HG02763 (cell line): ENCODE results near the gene RFXAP.
"Not testable (repeated sequence)": the region's sequence is repeated elsewhere in the genome, so short reads cannot be mapped to it uniquely, and the experiment has no call there.

ENCODE experiments used
- ATAC-seq: cut with Tn5 transposase; IDR thresholded peaks from one replicate; pipeline ENCODE4 v1.9.1; 2021; ENCODE audit warnings: mild to moderate bottlenecking, moderate library complexity; ENCODE audit not compliant: unreplicated experiment

RFXAP gene

GRCh38 chr13:36818804-36819738 lies at the start of gene RFXAP:
RFXAP (plus strand) TSS chr13:36819222; CDS start chr13:36819358, 136 bp downstream.
- ATAC-seq: peak; percentile 91

GRCh38 chr13:36769545-36769944 lies 49.5 kb upstream of the RFXAP start:
- no peak for ATAC-seq

GRCh38 chr13:36770741-36771140 lies 48.3 kb upstream of the RFXAP start:
- no peak for ATAC-seq

GRCh38 chr13:36772853-36773252 lies 46.2 kb upstream of the RFXAP start:
- no peak for ATAC-seq

- no peak for ATAC-seq
Observed at GRCh38 chr13:36774931-36775330, 44.1 kb upstream of the RFXAP start.

- ATAC-seq: no peak
Observed at GRCh38 chr13:36776175-36776574, 42.8 kb upstream of the RFXAP start.

GRCh38 chr13:36778083-36778671 lies 40.8 kb upstream of the RFXAP start:
- no peak for ATAC-seq

GRCh38 chr13:36783890-36784289 lies 35.1 kb upstream of the RFXAP start:
- ATAC-seq: no peak

GRCh38 chr13:36786175-36786574 lies 32.8 kb upstream of the RFXAP start:
- not testable (repeated sequence) for ATAC-seq

- no peak for ATAC-seq
Observed at GRCh38 chr13:36787181-36787580, 31.8 kb upstream of the RFXAP start.

GRCh38 chr13:36788276-36788675 lies 30.7 kb upstream of the RFXAP start:
- no peak for ATAC-seq

GRCh38 chr13:36789061-36789460 lies 30.0 kb upstream of the RFXAP start:
- no peak for ATAC-seq

GRCh38 chr13:36789730-36790129 lies 29.3 kb upstream of the RFXAP start:
- ATAC-seq: no peak

- no peak for ATAC-seq
Observed at GRCh38 chr13:36794706-36795105, 24.3 kb upstream of the RFXAP start.

GRCh38 chr13:36795463-36795862 lies 23.6 kb upstream of the RFXAP start:
- no peak for ATAC-seq

- no peak for ATAC-seq
Observed at GRCh38 chr13:36796052-36796451, 23.0 kb upstream of the RFXAP start.

- no peak for ATAC-seq
Observed at GRCh38 chr13:36801035-36801434, 18.0 kb upstream of the RFXAP start.

GRCh38 chr13:36804588-36804987 lies 14.4 kb upstream of the RFXAP start:
- no peak for ATAC-seq

GRCh38 chr13:36806102-36806501 lies 12.9 kb upstream of the RFXAP start:
- no peak for ATAC-seq

GRCh38 chr13:36807616-36808015 lies 11.4 kb upstream of the RFXAP start:
- ATAC-seq: no peak

GRCh38 chr13:36813225-36813624 lies 5.8 kb upstream of the RFXAP start:
- ATAC-seq: no peak

- ATAC-seq: no peak
Observed at GRCh38 chr13:36814465-36814864, 4.6 kb upstream of the RFXAP start.
